Smooth muscle cell of the umbilical artery (primary cell): ENCODE data around the gene TMIGD1. TPM values are rescaled to one million over a fixed set of nuclear protein-coding genes. Genes with fewer than 3 reads are reported as not detected.

ENCODE experiments used
- total RNA-seq: library from RNA; depleted of rRNA; stranded (reverse); fragments of >200 nt; gene quantifications from 2 replicates; pipeline ENCODE4 v1.2.3, GENCODE V29; 2014

The TMIGD1 gene, protein sequence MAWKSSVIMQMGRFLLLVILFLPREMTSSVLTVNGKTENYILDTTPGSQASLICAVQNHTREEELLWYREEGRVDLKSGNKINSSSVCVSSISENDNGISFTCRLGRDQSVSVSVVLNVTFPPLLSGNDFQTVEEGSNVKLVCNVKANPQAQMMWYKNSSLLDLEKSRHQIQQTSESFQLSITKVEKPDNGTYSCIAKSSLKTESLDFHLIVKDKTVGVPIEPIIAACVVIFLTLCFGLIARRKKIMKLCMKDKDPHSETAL
- total RNA-seq: not detected in 2 replicates

GRCh38 chr17:30333503-30334360 is at the start of gene TMIGD1:
TMIGD1 (minus strand) TSS chr17:30334057; CDS start chr17:30332133, 1,924 bp downstream.

GRCh38 chr17:30378825-30379302 is 45.0 kb upstream of the TMIGD1 start, which contains the start of gene CPD:
CPD (plus strand) TSS chr17:30378927; CDS start chr17:30378981, 54 bp downstream.

GRCh38 chr17:30291543-30292285 is 42.1 kb downstream of the TMIGD1 start, which contains the start of gene BLMH:
BLMH (minus strand) TSS chr17:30291944; CDS start chr17:30291819, 125 bp downstream.

Other genes with a start within 250 kb of the TMIGD1 start
- gene NSRP1, start 217.2 kb downstream of the TMIGD1 start, total RNA-seq: 7.7 and 13.4 TPM in 2 replicates
- not detected in 2 replicates for gene SLC6A4, start 98.4 kb downstream of the TMIGD1 start, total RNA-seq
- gene BLMH, start 42.1 kb downstream of the TMIGD1 start, total RNA-seq: 27.9 and 35.6 TPM in 2 replicates
- gene CPD, start 44.9 kb upstream of the TMIGD1 start, total RNA-seq: 175 and 287 TPM in 2 replicates
- gene GOSR1, start 143.4 kb upstream of the TMIGD1 start, total RNA-seq: 45.1 and 50.7 TPM in 2 replicates